Kidney (tissue), 14 donors: ENCODE data around the gene SERTAD1. TPM values are rescaled to one million over a fixed set of nuclear protein-coding genes. Genes with fewer than 3 reads are reported as not detected.

Experiments used
- DNase-seq, 5 donors: peaks; one replicate each; pipeline ENCODE4 v3.0.0-alpha.2; 2013 to 2020
- FAIRE-seq: peaks from 2 replicates; lab custom pipeline; 2012; peaks lifted over from hg19 to GRCh38; lab: Jason Lieb, UNC
- H3K27ac ChIP-seq, 2 donors: one replicate each; pipeline ENCODE4 v1.7.0; 2013; ENCODE audit warnings: low read depth in 2 of 2, low read length in 2 of 2, inconsistent platforms in 1 of 2
- H3K27me3 ChIP-seq: one replicate; pipeline ENCODE4 v1.7.1; 2013; ENCODE audit warnings: low read length, inconsistent platforms; ENCODE audit not compliant: control insufficient read depth, insufficient read depth
- H3K36me3 ChIP-seq, 3 donors: one replicate each; pipeline versions ENCODE4 v1.7.0 to v1.7.1; 2013; ENCODE audit warnings: low read length in 3 of 3, control low read depth in 1 of 3, inconsistent platforms in 1 of 3; ENCODE audit not compliant: insufficient read depth in 3 of 3, control insufficient read depth in 2 of 3
- H3K4me1 ChIP-seq, 3 donors: one replicate each; pipeline versions ENCODE4 v1.7.0 to v1.7.1; 2013; ENCODE audit warnings: low read length in 3 of 3, inconsistent platforms in 1 of 3, low read depth in 1 of 3; ENCODE audit not compliant: control insufficient read depth in 2 of 3, insufficient read depth in 2 of 3
- H3K4me3 ChIP-seq, 3 donors: one replicate each; pipeline versions ENCODE4 v1.7.0 to v1.8.1; 2013; ENCODE audit warnings: low read length in 3 of 3, control low read depth in 1 of 3, inconsistent platforms in 1 of 3
- H3K9ac ChIP-seq, 3 donors: one replicate each; pipeline versions ENCODE4 v1.7.0 to v1.7.1; 2013; ENCODE audit warnings: low read length in 3 of 3, control low read depth in 1 of 3, inconsistent platforms in 1 of 3
- H3K9me3 ChIP-seq, 3 donors: one replicate each; pipeline versions ENCODE4 v1.7.0 to v1.7.1; 2013; ENCODE audit warnings: low read length in 3 of 3, control low read depth in 1 of 3, inconsistent platforms in 1 of 3; ENCODE audit not compliant: control insufficient read depth in 2 of 3, insufficient read depth in 1 of 3
- CTCF ChIP-seq: IDR thresholded peaks from 3 replicates; pipeline ENCODE4 v1.5.1; 2012; ENCODE audit warnings: mild to moderate bottlenecking, moderate library complexity, borderline replicate concordance; ENCODE audit not compliant: insufficient read depth; ENCODE audit errors: extremely low read depth
- intact Hi-C: fragments of 100-400 bp; cut with DNase I; formaldehyde crosslinking; loops from one replicate; pipeline ENCODE4 v1.11.1; 2022
- polyA plus RNA-seq: library from polyadenylated mRNA; stranded (reverse); fragments of 350-450 nt; fragmentation: Illumina TruSeq; extraction: RNeasy Lipid Tissue Mini Kit (QIAGEN cat#74804); gene quantifications from one replicate; pipeline ENCODE4 v1.2.3, GENCODE V29; 2014; ENCODE audit warnings: low read depth, low replicate concordance; ENCODE audit not compliant: insufficient read depth
- total RNA-seq: library from RNA; stranded (reverse); fragmentation: NEBNext Ultra II Directional; extraction: Animal tissue kit (Norgen Biotek cat#: 25700); gene quantifications from one replicate; pipeline ENCODE4 v1.2.1, GENCODE V29; 2021
- donor health status: control.
- donor health status: control.
- donor health status: control.
- donor health status: control.
- donor health status: control.
- donor health status: DM: yes; HTN: yes; CAD: no.
- donor health status: Normal renal cell carcinoma (clear cell type).

Gene SERTAD1
- total and polyA plus RNA-seq, 2 donors from 2014 or later: 14.8 to 18.2 TPM

- H3K27me3 ChIP-seq: peaks cover 6% of the 10 kb centered on the region
- H3K9me3 ChIP-seq: no peaks in the 10 kb centered on the region
- intact Hi-C loops: no loop called here
- no peak for DNase-seq
- H3K9ac ChIP-seq: no peak overlapping the region
- no peak overlapping the region for H3K4me3 ChIP-seq
- H3K4me1 ChIP-seq: peaks cover 3 to 7% (median 6%) of the 10 kb centered on the region in 3 donors
- TF ChIP-seq CTCF: no peak
- H3K27ac ChIP-seq: no peak overlapping the region
- no peak for FAIRE-seq
- no peaks in the 10 kb centered on the region for H3K36me3 ChIP-seq
Observed at GRCh38 chr19:40471111-40471510, 45.3 kb upstream of the SERTAD1 start.

- peaks cover 6% of the 10 kb centered on the region for H3K27me3 ChIP-seq
- peaks cover 4 to 18% (median 17%) of the 10 kb centered on the region in 3 donors for H3K4me1 ChIP-seq
- no peaks in the 10 kb centered on the region for H3K36me3 ChIP-seq
- DNase-seq (no peak), FAIRE-seq (no peak)
- H3K4me3 ChIP-seq: no peak overlapping the region
- no peaks in the 10 kb centered on the region for H3K9me3 ChIP-seq
- H3K27ac ChIP-seq: no peak overlapping the region
- TF ChIP-seq CTCF: no peak
- intact Hi-C loops: no loop called here
- no peak overlapping the region for H3K9ac ChIP-seq
Observed at GRCh38 chr19:40469011-40469410, 43.2 kb upstream of the SERTAD1 start.

GRCh38 chr19:40466985-40467734 is 41.4 kb upstream of the SERTAD1 start, which contains the start of gene SPTBN4:
Gene SPTBN4 (plus strand): TSS chr19:40467001. CDS start chr19:40472622, 5,621 bp downstream.
- FAIRE-seq: no peak
- H3K36me3 ChIP-seq: no peaks in the 10 kb centered on the region
- H3K9ac ChIP-seq: peak within 1 kb of the TSS in 2 of 3 donors; percentile 4 to 85
- TF ChIP-seq CTCF: no peak
- H3K27ac ChIP-seq: peak within 1 kb of the TSS; percentile 66 to 97
- DNase-seq: peak in 3 of 5 donors; percentile 29 to 87 (median 76)
- peaks cover 4 to 20% (median 19%) of the 10 kb centered on the region in 3 donors for H3K4me1 ChIP-seq
- H3K4me3 ChIP-seq: peak within 1 kb of the TSS; percentile 55 to 98 (median 83)
- H3K9me3 ChIP-seq: no peaks in the 10 kb centered on the region
- H3K27me3 ChIP-seq: peaks cover 6% of the 10 kb centered on the region
- intact Hi-C loops: no loop called here
